Right cardiac atrium (tissue), 5 donors: ENCODE data around the gene ZFP3. TPM values are rescaled to one million over a fixed set of nuclear protein-coding genes. Genes with fewer than 3 reads are reported as not detected.
"Not testable (repeated sequence)": the region's sequence is repeated elsewhere in the genome, so short reads cannot be mapped to it uniquely, and the experiment has no call there.

Source experiments
- ATAC-seq, 2 donors: fragments of 200-7000 bp; cut with Tn5 transposase; one replicate each; pipeline versions ENCODE4 v1.8.0 to v1.9.1; 2020; ENCODE audit warnings: moderate library complexity in 2 of 2, mild to moderate bottlenecking in 1 of 2
- DNase-seq, 3 donors: peaks; one replicate each; pipeline ENCODE4 v3.0.0-alpha.2; 2020
- H3K27ac ChIP-seq: one replicate; pipeline ENCODE4 v1.5.1; 2013; ENCODE audit warnings: mild to moderate bottlenecking, low read length, control low read depth, moderate library complexity
- H3K27me3 ChIP-seq: one replicate; pipeline ENCODE4 v1.6.1; 2013; ENCODE audit not compliant: control insufficient read depth, insufficient read depth
- H3K4me1 ChIP-seq: one replicate; pipeline ENCODE4 v1.6.1; 2013; ENCODE audit warnings: low read length; ENCODE audit not compliant: control insufficient read depth, insufficient read depth
- H3K4me3 ChIP-seq: one replicate; pipeline ENCODE4 v1.5.1; 2013; ENCODE audit warnings: low read length, control low read depth
- H3K9me3 ChIP-seq: one replicate; pipeline ENCODE4 v1.6.1; 2013; ENCODE audit warnings: low read length; ENCODE audit not compliant: control insufficient read depth
- WGBS: extraction: QIAGEN DNeasy Blood & Tissue Kit; methylation state at CpG from one replicate; pipeline ENCODE4 v1.1.7; 2013; 5-methylcytosine and 5-hydroxymethylcytosine counted together
- intact Hi-C, 4 donors: fragments of 100-400 bp; cut with DNase I; formaldehyde crosslinking; loops; one replicate each; pipeline versions ENCODE4 v1.11.0 to v1.14.0; 2022 to 2023
- polyA plus RNA-seq: library from polyadenylated mRNA; stranded (reverse); fragments of 200-250 nt; gene quantifications from one replicate; pipeline ENCODE4 v1.2.3, GENCODE V29; 2013
- total RNA-seq, 4 donors: library from RNA; stranded (reverse); fragmentation: NEBNext Ultra II Directional; extraction: Animal tissue kit (Norgen Biotek cat#: 25700); gene quantifications; one replicate each; pipeline ENCODE4 v1.2.1, GENCODE V29; 2021
- donor health status: healthy with polysubstance abuse.
- donor health status: DM: no; HTN: yes; CAD: no.
- donor health status: DM: no; HTN: no; CAD: no.
- donor health status: DM: no; HTN: yes; CAD: no; lungs with severe emphysema.
- donor health status: DM: yes; HTN: yes; CAD: no.

The ZFP3 gene
- total and polyA plus RNA-seq, 5 donors = 5.4 to 14.2 (median 12.0) TPM

DNA sequence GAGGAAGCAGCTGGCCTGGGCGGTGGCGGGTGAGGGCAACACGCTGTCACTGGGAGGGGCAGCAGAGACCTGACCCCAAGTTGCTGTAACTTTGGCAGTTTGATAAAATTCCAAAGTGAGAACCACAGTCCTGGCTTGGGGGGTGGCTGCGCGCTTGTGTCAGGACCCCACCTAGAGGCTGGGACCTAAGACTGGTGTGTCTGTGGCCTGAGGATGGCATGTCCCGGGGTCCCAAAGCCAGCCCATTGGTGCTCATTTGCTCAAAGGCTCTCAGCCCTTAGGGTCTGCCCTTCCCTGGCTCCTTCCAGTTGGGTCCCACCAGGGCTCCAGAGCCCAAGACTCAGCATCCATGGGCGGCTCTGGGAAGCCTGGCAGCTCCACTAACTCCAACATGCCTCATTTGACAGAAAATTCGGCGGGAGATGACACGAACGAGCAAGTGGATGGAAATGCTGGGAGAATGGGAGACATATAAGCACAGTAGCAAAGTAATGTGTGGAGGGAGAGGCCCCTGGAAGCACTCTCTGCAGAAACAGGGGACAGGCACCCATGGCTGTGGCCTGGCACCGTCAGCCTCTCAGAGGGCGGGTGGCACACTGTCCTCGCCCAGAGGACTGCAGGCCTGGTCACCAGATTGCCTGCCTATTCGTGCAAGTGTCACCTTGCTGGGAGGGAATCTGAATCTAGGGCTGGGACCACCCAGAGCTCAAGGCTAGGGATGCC is 54.4 kb downstream of the ZFP3 start:
- H3K4me1 ChIP-seq, intact Hi-C loops, H3K4me3 ChIP-seq, H3K27me3 ChIP-seq, H3K9me3 ChIP-seq, H3K27ac ChIP-seq, ATAC-seq, DNase-seq: not testable (repeated sequence)
- WGBS = 88% methylated on average over 15 of the region's 15 CpGs

- Histone ChIP-seq H3K4me3 (no peak overlapping the region), H3K4me1 (no peaks in the 10 kb centered on the region), H3K27me3 (no peaks in the 10 kb centered on the region), H3K9me3 (no peaks in the 10 kb centered on the region), H3K27ac (no peak overlapping the region)
- DNase-seq = no peak
- intact Hi-C loops = no loop called here
- 63% methylated on average over 8 of the region's 8 CpGs for WGBS
- ATAC-seq = no peak
These were observed 55.0 kb downstream of the ZFP3 start for GRCh38 chr17:5133311-5133710.

- H3K9me3 ChIP-seq, intact Hi-C loops, H3K27me3 ChIP-seq, DNase-seq, H3K27ac ChIP-seq, ATAC-seq, H3K4me3 ChIP-seq, H3K4me1 ChIP-seq: not testable (repeated sequence)
- WGBS = 78% methylated on average over 8 of the region's 8 CpGs
These were observed 55.7 kb downstream of the ZFP3 start for GRCh38 chr17:5133961-5134360.

DNA sequence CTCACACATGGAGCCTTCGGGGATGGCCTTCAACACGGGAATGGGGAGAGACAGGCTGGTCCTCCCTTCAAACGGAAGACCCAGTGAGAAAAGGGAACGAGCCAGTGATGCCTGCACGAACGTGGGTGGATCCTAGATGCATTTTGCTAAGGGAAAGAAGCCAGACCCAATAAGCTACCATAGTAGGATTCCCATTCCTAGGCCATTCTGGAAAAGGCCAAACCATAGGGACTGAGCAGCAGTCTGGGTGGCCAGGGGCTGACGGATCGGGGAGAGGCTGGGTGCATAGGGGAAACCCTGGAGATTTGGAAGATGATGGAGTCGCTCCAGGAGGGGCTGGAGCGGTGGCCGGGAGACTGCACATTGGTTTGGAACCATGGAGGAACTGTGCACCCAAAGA is 56.3 kb downstream of the ZFP3 start:
- intact Hi-C loops, ATAC-seq: not testable (repeated sequence)
- 86% methylated on average over 11 of the region's 11 CpGs for WGBS

DNA sequence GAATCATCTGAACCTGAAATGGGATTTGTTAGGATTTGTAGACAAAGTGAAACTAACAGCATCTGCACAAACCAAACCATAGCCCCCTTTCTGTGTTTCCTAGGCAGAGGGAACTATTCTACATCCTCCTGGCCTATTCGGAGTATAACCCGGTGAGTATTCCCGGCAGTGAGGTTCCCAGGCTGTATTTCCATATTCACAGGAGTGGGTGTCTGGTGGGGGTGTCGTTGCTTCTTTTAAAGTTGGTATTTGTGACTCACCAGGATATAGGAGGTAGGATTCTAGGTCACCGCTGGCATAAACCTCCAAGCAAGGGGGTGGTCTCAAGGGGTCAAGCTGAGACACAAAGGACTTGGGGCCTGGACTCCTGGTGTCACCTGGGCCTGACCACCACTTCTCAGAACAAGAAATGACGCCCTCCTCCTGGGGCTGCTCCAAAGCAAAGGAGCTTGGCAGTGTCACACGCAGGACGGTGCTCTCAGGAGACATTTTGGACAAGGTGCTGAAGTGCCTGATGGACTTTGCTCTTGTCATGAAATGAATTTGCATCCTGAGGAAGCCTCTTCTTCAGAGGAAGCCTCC is 57.0 kb downstream of the ZFP3 start:
- DNase-seq, ATAC-seq, H3K27me3 ChIP-seq, H3K9me3 ChIP-seq, H3K27ac ChIP-seq, H3K4me3 ChIP-seq, H3K4me1 ChIP-seq, intact Hi-C loops: not testable (repeated sequence)
- WGBS = 73% methylated on average over 8 of the region's 8 CpGs

More for the DNA sequence above, 56.3 kb downstream of the ZFP3 start:
- H3K4me3 ChIP-seq, H3K27ac ChIP-seq, H3K4me1 ChIP-seq, H3K27me3 ChIP-seq, DNase-seq, H3K9me3 ChIP-seq: not testable (repeated sequence)

DNA sequence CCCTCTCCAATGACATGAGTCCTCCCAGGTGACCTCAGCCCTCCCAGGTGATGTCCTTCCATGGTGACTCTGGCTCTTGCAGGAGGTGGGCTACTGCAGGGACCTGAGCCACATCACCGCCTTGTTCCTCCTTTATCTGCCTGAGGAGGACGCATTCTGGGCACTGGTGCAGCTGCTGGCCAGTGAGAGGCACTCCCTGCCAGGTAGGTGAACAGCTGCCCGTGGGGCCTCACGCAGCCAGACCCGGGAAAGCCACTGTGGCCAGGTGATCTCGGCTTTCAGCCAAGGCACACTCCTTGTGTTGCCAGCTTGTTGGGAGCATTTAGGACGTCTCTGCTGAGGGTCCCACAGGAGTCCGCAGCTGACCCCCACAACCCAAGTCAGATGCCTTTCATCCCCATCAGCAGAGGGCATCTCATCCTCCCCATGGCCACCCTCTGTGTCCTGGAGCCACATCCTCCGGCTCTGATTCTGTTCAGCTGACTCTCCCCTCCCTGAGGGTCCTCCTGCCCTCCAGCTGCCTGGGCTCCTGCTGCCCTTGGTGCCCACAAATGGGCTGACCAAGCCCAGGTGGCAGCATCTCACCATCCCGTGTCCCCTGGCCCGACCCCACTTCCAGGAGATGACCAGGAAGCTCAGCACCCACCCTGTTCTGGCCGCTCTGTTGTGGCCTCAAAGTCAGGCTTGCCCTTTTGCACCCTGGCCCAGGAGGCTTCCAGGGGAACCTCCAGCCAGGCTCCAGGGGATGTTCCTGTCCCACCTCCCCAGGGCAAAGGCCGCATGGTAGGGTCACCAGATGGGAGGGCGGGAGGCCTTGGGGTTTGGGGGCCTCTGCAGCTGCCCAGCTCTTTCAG is 57.7 kb downstream of the ZFP3 start:
- 84% methylated on average over 14 of the region's 14 CpGs for WGBS
- ATAC-seq (no peak), DNase-seq (no peak)
- no peak overlapping the region for H3K4me3 ChIP-seq
- H3K9me3 ChIP-seq = no peaks in the 10 kb centered on the region
- no peaks in the 10 kb centered on the region for H3K4me1 ChIP-seq
- intact Hi-C loops = no loop called here
- no peaks in the 10 kb centered on the region for H3K27me3 ChIP-seq
- no peak overlapping the region for H3K27ac ChIP-seq

- WGBS = 83% methylated on average over 14 of the region's 14 CpGs
- ATAC-seq, H3K4me1 ChIP-seq, H3K27ac ChIP-seq, intact Hi-C loops, DNase-seq, H3K4me3 ChIP-seq, H3K27me3 ChIP-seq, H3K9me3 ChIP-seq: not testable (repeated sequence)
These were observed 58.5 kb downstream of the ZFP3 start for GRCh38 chr17:5136580-5137412.

- H3K27ac ChIP-seq, H3K27me3 ChIP-seq, H3K4me1 ChIP-seq, intact Hi-C loops, H3K4me3 ChIP-seq, H3K9me3 ChIP-seq, ATAC-seq, DNase-seq: not testable (repeated sequence)
- 89% methylated on average over 15 of the region's 15 CpGs for WGBS
These were observed 59.4 kb downstream of the ZFP3 start for GRCh38 chr17:5137511-5138197.

- not testable (repeated sequence) for H3K9me3 ChIP-seq, H3K4me1 ChIP-seq
- WGBS = 93% methylated on average over 9 of the region's 9 CpGs
These were observed 59.9 kb downstream of the ZFP3 start for GRCh38 chr17:5138198-5138544.

More at GRCh38 chr17:5138198-5138544, 59.9 kb downstream of the ZFP3 start:
- DNase-seq, H3K27ac ChIP-seq, ATAC-seq, intact Hi-C loops, H3K4me3 ChIP-seq, H3K27me3 ChIP-seq: not testable (repeated sequence)
